GM12864 (cell line): ENCODE results near the gene UTP11.
A peak's percentile ranks its signal among the peaks of the same experiment; 100 is the strongest.

Source experiments
- DNase-seq: peaks from one replicate; pipeline ENCODE4 v3.0.0-alpha.2; 2011; ENCODE audit warnings: low read depth
- H3K4me3 ChIP-seq: 2 replicates; pipeline ENCODE4 v1.5.1; 2011; ENCODE audit warnings: mild to moderate bottlenecking, low read depth, low read length, control low read depth
- CTCF ChIP-seq: IDR thresholded peaks from 2 replicates; pipeline ENCODE4 v1.5.1; 2011; ENCODE audit warnings: low read depth, mild to moderate bottlenecking, moderate library complexity, low read length, control low read depth, inconsistent platforms; ENCODE audit errors: missing control alignments

UTP11 gene

DNA sequence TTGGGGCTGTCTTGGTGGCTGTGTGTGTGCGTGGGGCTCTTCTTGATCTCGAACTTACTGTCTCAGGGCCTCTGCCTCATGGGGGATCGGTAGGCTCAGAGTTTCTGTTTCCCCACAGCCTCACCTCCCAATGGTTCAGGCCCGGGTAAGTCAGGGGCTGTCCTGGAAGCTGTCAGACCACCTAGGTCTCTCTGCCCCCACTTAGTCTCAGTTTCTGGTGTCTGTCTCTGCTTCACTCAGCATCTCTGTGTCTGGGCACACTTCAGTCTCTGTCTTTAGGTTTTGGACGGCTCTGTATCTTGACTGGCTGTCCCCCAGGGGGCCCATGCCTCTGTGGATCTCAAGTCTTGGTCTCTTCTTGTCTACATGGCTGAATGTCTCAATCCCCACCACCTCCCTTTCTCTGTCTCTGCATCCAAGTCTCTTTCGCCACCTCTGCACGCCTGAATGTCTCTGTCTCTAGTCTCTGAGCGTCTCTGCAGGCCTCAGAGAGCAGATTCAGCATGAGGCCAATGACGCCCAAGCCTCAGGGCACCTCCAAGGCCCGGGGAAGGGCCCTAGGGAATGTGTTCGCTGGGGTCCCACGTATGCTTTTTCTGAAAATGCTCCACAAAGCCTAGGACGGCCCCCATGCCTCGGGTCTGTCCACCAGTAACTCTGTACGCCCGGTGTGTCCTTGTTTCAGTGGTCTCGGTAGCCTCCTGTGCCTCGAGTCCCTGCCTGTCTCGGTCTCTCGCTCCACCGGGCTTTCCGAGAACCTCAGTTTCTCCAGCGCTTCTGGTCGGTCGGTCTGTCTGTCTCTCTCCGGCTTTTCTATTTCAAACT, 8.0 kb upstream of the UTP11 start:
- no peak for DNase-seq

DNA sequence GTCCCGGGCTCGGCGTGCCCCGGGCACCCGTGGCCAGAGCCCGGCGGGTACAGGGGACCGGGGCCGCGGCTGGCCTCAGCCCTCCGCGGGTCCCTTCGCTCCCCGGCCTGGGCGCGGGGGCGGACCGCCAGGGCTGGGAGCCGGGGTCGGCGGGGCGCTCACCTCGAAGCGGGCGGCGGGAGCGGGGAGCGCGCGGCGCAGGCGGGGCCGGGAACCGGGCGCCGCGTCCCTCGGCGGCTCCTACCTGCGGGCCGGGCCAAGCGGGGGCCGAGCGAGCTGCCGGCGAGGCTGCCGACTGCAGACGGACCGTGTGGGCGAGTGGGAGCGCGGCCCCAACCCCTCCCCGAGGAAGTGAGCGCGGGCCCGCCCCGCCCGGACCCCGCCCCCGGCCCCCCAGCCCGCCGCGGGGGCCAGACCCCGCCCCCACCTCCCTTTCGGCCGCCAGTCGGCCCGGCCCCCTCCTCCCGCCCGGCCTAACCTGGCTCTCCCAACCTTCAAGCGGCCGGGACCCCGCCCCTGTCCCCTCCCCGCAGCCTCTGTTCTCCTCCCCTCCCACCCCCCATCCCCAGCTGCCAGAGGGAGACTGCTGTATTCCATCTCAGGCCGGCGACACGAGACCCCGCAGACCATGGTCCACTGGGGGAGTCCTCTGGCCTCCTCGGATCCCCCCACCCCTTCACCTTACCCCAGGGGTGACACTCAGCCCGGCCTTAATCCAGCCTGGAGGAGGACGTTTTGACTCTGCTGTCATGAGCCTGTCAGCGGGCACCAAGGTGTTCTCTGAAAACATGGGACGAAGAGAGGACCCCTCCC, 7.1 kb upstream of the UTP11 start, which contains the start of gene FHL3:
TSS of gene FHL3 (minus strand) at position 320 of the 813 bp plus-strand sequence. CDS start 6,102 bp downstream, outside the sequence.
- no peak for TF ChIP-seq CTCF
- peak within 1 kb of the TSS; percentile 66 for H3K4me3 ChIP-seq
- no peak for DNase-seq

More for the DNA sequence above, 8.0 kb upstream of the UTP11 start:
- H3K4me3 ChIP-seq = peak overlapping the region; percentile 66
- peak; percentile 7 for TF ChIP-seq CTCF

GRCh38 chr1:38006008-38006828, 6.3 kb upstream of the UTP11 start:
- no peak for TF ChIP-seq CTCF
- DNase-seq = no peak
- no peak overlapping the region for H3K4me3 ChIP-seq

GRCh38 chr1:38009088-38009840, 3.3 kb upstream of the UTP11 start:
- DNase-seq = no peak
- no peak overlapping the region for H3K4me3 ChIP-seq

DNA sequence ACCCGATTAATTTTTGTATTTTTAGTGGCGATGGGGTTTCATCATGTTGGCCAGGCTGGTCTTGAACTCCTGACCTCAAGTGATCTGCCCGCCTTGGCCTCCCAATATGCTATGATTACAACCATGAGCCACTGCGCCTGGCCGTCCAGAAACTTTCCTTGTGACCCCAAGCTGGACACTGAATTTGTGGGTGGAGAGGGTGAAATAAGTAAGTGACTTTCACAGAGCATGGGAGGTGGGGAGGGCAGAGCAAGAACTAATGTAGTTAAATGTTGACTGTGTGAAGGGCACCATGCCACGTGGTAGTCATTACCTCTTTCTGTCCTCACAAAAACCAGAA, 2.7 kb upstream of the UTP11 start:
- no peak for TF ChIP-seq CTCF
- no peak for DNase-seq

More at GRCh38 chr1:38009088-38009840, 3.3 kb upstream of the UTP11 start:
- no peak for TF ChIP-seq CTCF

DNA sequence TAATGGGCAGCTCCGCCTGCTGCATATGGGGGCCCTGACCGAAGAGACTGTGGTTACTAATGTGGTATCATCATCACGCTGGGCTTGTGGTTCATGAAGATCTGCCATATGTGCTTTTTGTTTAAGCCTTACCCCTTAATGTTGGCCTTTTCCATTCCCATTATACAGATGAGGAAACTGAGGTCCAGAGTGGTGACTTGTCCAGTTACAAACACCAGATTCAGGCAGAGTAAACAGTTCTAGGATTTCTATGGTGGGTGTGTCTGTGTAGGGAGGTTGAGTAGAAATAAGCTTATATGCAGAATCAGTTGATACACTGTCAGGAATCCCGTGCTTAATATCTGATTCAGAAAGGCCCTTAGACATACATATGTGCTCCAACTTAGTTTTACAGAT, 691 bp downstream of the UTP11 start:
- peak overlapping the region; percentile 81 for H3K4me3 ChIP-seq
- no peak for TF ChIP-seq CTCF
- no peak for DNase-seq

More for the DNA sequence above, 2.7 kb upstream of the UTP11 start:
- no peak overlapping the region for H3K4me3 ChIP-seq
